Endothelial cell of umbilical vein (primary cell): Measurements from ENCODE around the gene ACSS2. TPM values are rescaled to one million over a fixed set of nuclear protein-coding genes. Genes with fewer than 3 reads are reported as not detected.

ENCODE experiments used
- BruUV-seq: library from RNA; stranded (reverse); fragments of 400-500 nt; replicated peaks from 2 replicates; lab custom pipeline; 2021; lab: Mats Ljungman, UMichigan
- CTCF ChIA-PET: fragments of 300-600, 350-600 bp; sonication (Branson Sonifier 250); formaldehyde crosslinking; loops from one replicate; lab custom pipeline; 2021; ENCODE audit warnings: antibody characterized with exemption, inconsistent platforms; lab: Charles Lee
- POLR2A ChIA-PET: fragments of 300-600, 350-600 bp; sonication (Branson Sonifier 250); formaldehyde crosslinking; loops from one replicate; lab custom pipeline; 2021; ENCODE audit warnings: antibody characterized with exemption, inconsistent platforms; lab: Charles Lee
- DNase-seq: peaks from one replicate; pipeline ENCODE4 v3.0.0-alpha.2; 2011; ENCODE audit warnings: low read depth, low spot score
- FAIRE-seq: peaks from 2 replicates; lab custom pipeline; 2011; peaks lifted over from hg19 to GRCh38; lab: Jason Lieb, UNC
- H2AFZ ChIP-seq: 2 replicates; pipeline ENCODE4 v1.6.0; 2012; ENCODE audit warnings: low read depth, low read length, control low read depth, inconsistent platforms
- H3K27ac ChIP-seq: 2 replicates; pipeline ENCODE4 v1.5.1; 2011; ENCODE audit warnings: low read depth, mild to moderate bottlenecking, control low read depth, low read length, moderate library complexity; ENCODE audit not compliant: insufficient read depth
- H3K27me3 ChIP-seq, 2 experiments: 2 replicates each; pipeline versions ENCODE4 v1.6.0 to v1.6.1; 2011; ENCODE audit warnings: low read length in 2 of 2, mixed read lengths in 1 of 2; ENCODE audit not compliant: control insufficient read depth in 2 of 2, insufficient read depth in 2 of 2
- H3K36me3 ChIP-seq, 2 experiments: 2 replicates in 1 of 2; 3 replicates in 1 of 2; pipeline ENCODE4 v1.5.1; 2011; ENCODE audit warnings: low read length in 2 of 2, mild to moderate bottlenecking in 1 of 2, moderate library complexity in 1 of 2; ENCODE audit not compliant: control insufficient read depth in 2 of 2, insufficient read depth in 2 of 2; ENCODE audit errors: extremely low read depth in 1 of 2
- H3K4me1 ChIP-seq: 3 replicates; pipeline ENCODE4 v1.5.1; 2011; ENCODE audit warnings: mild to moderate bottlenecking, low read length; ENCODE audit not compliant: control insufficient read depth, insufficient read depth; ENCODE audit errors: extremely low read depth
- H3K4me2 ChIP-seq: 2 replicates; pipeline ENCODE4 v1.6.1; 2011; ENCODE audit warnings: low read length, control low read depth, mixed read lengths; ENCODE audit not compliant: insufficient read depth
- H3K4me3 ChIP-seq, 3 experiments: fragments of 200-600 bp in 1 of 3; sonication (generic), shearing (Covaris generic) in 1 of 3; replicated peaks in 1 of 3; 2 replicates each; pipeline ENCODE4 v1.5.1; 2011 to 2016; ENCODE audit warnings: control low read depth in 3 of 3, low read length in 3 of 3, mild to moderate bottlenecking in 2 of 3, inconsistent platforms in 1 of 3, low read depth in 1 of 3, moderate library complexity in 1 of 3; ENCODE audit not compliant: insufficient read depth in 1 of 3
- H3K79me2 ChIP-seq: 2 replicates; pipeline ENCODE4 v1.6.0; 2012; ENCODE audit warnings: low read length, inconsistent platforms; ENCODE audit not compliant: control insufficient read depth, insufficient read depth
- H3K9ac ChIP-seq: replicated peaks from 2 replicates; pipeline ENCODE3; 2011; ENCODE audit warnings: low read length, control low read depth; ENCODE audit not compliant: insufficient read depth; ENCODE audit errors: extremely low read depth
- H3K9me1 ChIP-seq: replicated peaks from 3 replicates; pipeline ENCODE4 v1.6.0; 2011; ENCODE audit warnings: mild to moderate bottlenecking, low read length; ENCODE audit not compliant: control insufficient read depth, insufficient read depth; ENCODE audit errors: extremely low read depth
- H3K9me3 ChIP-seq: replicated peaks from 2 replicates; pipeline ENCODE4 v1.5.1; 2012; ENCODE audit warnings: low read length, inconsistent platforms; ENCODE audit not compliant: control insufficient read depth, insufficient read depth
- H4K20me1 ChIP-seq: replicated peaks from 2 replicates; pipeline ENCODE3; 2011; ENCODE audit warnings: mild to moderate bottlenecking, low read length; ENCODE audit not compliant: control insufficient read depth, insufficient read depth; ENCODE audit errors: extremely low read depth
- CTCF ChIP-seq, 2 donors: IDR thresholded peaks; 1 replicate in 1 of 2; 2 replicates in 1 of 2; pipeline ENCODE4 v1.5.1; 2011; ENCODE audit warnings: low read length in 2 of 2, mild to moderate bottlenecking in 2 of 2, moderate library complexity in 2 of 2, control low read depth in 1 of 2, inconsistent platforms in 1 of 2, low read depth in 1 of 2; ENCODE audit not compliant: insufficient read depth in 1 of 2; ENCODE audit errors: extremely low read depth in 1 of 2
- EZH2 ChIP-seq: IDR thresholded peaks from 2 replicates; pipeline ENCODE4 v1.6.1; 2012; ENCODE audit warnings: borderline replicate concordance, low read depth, mild to moderate bottlenecking, moderate library complexity, low read length, inconsistent platforms; ENCODE audit not compliant: severe bottlenecking
- FOS ChIP-seq: IDR thresholded peaks from 2 replicates; pipeline ENCODE4 v1.6.1; 2011; ENCODE audit warnings: mild to moderate bottlenecking, low read length, moderate library complexity, borderline replicate concordance; ENCODE audit not compliant: insufficient read depth
- GATA2 ChIP-seq: IDR thresholded peaks from 2 replicates; pipeline ENCODE4 v1.7.0; 2011; ENCODE audit warnings: low read depth, mild to moderate bottlenecking, moderate library complexity, mixed read lengths, low read length; ENCODE audit not compliant: insufficient read length, insufficient read depth
- JUN ChIP-seq: IDR thresholded peaks from 2 replicates; pipeline ENCODE4 v1.6.1; 2011; ENCODE audit warnings: borderline replicate concordance, low read depth; ENCODE audit not compliant: insufficient read length, insufficient read depth
- MAX ChIP-seq: IDR thresholded peaks from 2 replicates; pipeline ENCODE4 v1.6.1; 2011; ENCODE audit not compliant: insufficient read depth, insufficient read length
- MYC ChIP-seq: IDR thresholded peaks from one replicate; pipeline ENCODE4 v1.6.1; 2011; ENCODE audit warnings: mild to moderate bottlenecking, low read depth, low read length
- POLR2A ChIP-seq: IDR thresholded peaks from 2 replicates; pipeline ENCODE4 v1.6.1; 2012; ENCODE audit warnings: low read depth, mild to moderate bottlenecking, control low read depth, low read length
- POLR2AphosphoS5 ChIP-seq: IDR thresholded peaks from 2 replicates; pipeline ENCODE4 v1.6.1; 2012; ENCODE audit warnings: low read depth, mild to moderate bottlenecking, control low read depth, low read length, moderate library complexity; ENCODE audit not compliant: insufficient read depth
- dilution Hi-C: fragments of 300-500 bp; cut with MboI; formaldehyde crosslinking; loops from one replicate; pipeline ENCODE4 v1.15.0; 2019; ENCODE audit warnings: low sequenced_read_pairs; ENCODE audit not compliant: extremely low pct_ligation_motif_present
- intact Hi-C: fragments of 100-400 bp; cut with micrococcal nuclease; formaldehyde crosslinking; loops from one replicate; pipeline ENCODE4 v1.10.0; 2022
- polyA plus RNA-seq, 4 experiments: library from polyadenylated mRNA; depleted of rRNA in 3 of 4; stranded (reverse) in 3 of 4; unstranded in 1 of 4; fragments of >200 nt; gene quantifications; 2 replicates each; pipeline versions ENCODE4 v1.2.1 to v1.2.3, GENCODE V29; 2011 to 2012; ENCODE audit warnings: missing spikeins in 1 of 4
- total RNA-seq: library from RNA; stranded (reverse); gene quantifications from 2 replicates; pipeline ENCODE4 v1.2.3, GENCODE V29; 2021

ACSS2 gene
- total and polyA plus RNA-seq, 2 donors (not counting 3 experiments of a cell fraction or from before 2014, with no cell fraction given), result 40.7 to 42.3 TPM

GRCh38 chr20:34852298-34852697 is 24.1 kb upstream of the ACSS2 start:
- no peak overlapping the region for H3K4me3 ChIP-seq
- no peaks in the 10 kb centered on the region for H4K20me1 ChIP-seq
- H3K4me1 ChIP-seq, result no peaks in the 10 kb centered on the region
- BruUV-seq, result no TSS peak
- dilution Hi-C loops (no loop called here), intact Hi-C loops (no loop called here)
- no peaks in the 10 kb centered on the region for H3K36me3 ChIP-seq
- H3K27me3 ChIP-seq, result peaks cover 0 to 2% of the 10 kb centered on the region in 2 experiments
- FAIRE-seq (no peak), DNase-seq (no peak)
- no peak overlapping the region for H2AFZ ChIP-seq
- H3K79me2 ChIP-seq, result no peaks in the 10 kb centered on the region
- no peak overlapping the region for H3K9ac ChIP-seq
- no peak overlapping the region for H3K4me2 ChIP-seq
- H3K9me1 ChIP-seq, result no peaks in the 10 kb centered on the region
- ChIA-PET CTCF (interaction anchor here (0.6 to 1.5 kb wide), 2 partner anchors 17 to 411 kb away, joined by 3 read pairs; no protein-coding TSS in a partner anchor), POLR2A (no interaction called here)
- H3K27ac ChIP-seq, result no peak overlapping the region
- TF ChIP-seq FOS (no peak), MYC (no peak), JUN (no peak), POLR2A (no peak), GATA2 (no peak)
- H3K9me3 ChIP-seq, result no peaks in the 10 kb centered on the region

GRCh38 chr20:34859367-34859766 is 17.0 kb upstream of the ACSS2 start:
- Histone ChIP-seq H3K27ac (no peak overlapping the region), H4K20me1 (no peaks in the 10 kb centered on the region), H3K27me3 (no peaks in the 10 kb centered on the region), H2AFZ (no peak overlapping the region), H3K4me2 (no peak overlapping the region), H3K4me1 (no peaks in the 10 kb centered on the region), H3K9ac (no peak overlapping the region), H3K9me3 (no peaks in the 10 kb centered on the region), H3K9me1 (no peaks in the 10 kb centered on the region), H3K4me3 (no peak overlapping the region), H3K36me3 (no peaks in the 10 kb centered on the region), H3K79me2 (no peaks in the 10 kb centered on the region)
- FAIRE-seq (no peak), DNase-seq (no peak)
- intact Hi-C loops, result no loop called here
- BruUV-seq, result no TSS peak
- TF ChIP-seq MAX, result no peak
- no peak for TF ChIP-seq FOS
- TF ChIP-seq CTCF (IDR thresholded peaks at IDR 0.05; ENCODE audit: extremely low read depth in 1 of 2, insufficient read depth in 1 of 2, low read depth in 1 of 2, low read length in 2 of 2), result no peak
- TF ChIP-seq POLR2AphosphoS5, result no peak
- no peak for TF ChIP-seq POLR2A
- TF ChIP-seq GATA2, result no peak
- TF ChIP-seq EZH2, result no peak
- TF ChIP-seq JUN, result no peak
- CTCF ChIA-PET, result no interaction called here
- POLR2A ChIA-PET, result interaction anchor here (1.0 kb wide), 1 partner anchor 416 kb away, joined by 3 read pairs; no protein-coding TSS in a partner anchor
- dilution Hi-C loops, result no loop called here
